Measurements from ENCODE around the gene TXK. TPM values are rescaled to one million over a fixed set of nuclear protein-coding genes. Genes with fewer than 3 reads are reported as not detected.

The TXK gene
- total and polyA plus RNA-seq, 2 donors from 2014 or later = 0.26 to 7.9 TPM

DNA sequence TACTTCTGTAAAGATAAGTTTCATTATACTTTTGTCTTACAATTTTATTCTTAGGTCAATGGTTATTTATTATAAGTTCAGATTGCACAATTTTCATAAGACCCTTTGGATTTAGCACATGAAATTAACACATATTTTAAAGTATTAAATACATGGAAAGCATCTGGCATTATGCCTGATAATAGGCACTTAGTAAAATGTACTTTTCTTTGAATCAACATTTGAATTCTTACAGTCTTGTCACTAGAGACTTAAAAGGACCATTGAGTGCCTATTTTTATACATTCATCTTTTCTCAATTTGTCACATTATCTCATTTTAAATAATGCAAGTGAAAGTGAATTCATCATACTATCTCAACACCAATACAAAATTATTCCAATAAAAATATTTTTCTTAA is 94.5 kb downstream of the TXK start:
- no peak overlapping the region for H3K9ac ChIP-seq (ENCODE audit: low read length in 3 of 3)
- FAIRE-seq (no peak), DNase-seq (no peak)
- TF ChIP-seq, protein P1, sequence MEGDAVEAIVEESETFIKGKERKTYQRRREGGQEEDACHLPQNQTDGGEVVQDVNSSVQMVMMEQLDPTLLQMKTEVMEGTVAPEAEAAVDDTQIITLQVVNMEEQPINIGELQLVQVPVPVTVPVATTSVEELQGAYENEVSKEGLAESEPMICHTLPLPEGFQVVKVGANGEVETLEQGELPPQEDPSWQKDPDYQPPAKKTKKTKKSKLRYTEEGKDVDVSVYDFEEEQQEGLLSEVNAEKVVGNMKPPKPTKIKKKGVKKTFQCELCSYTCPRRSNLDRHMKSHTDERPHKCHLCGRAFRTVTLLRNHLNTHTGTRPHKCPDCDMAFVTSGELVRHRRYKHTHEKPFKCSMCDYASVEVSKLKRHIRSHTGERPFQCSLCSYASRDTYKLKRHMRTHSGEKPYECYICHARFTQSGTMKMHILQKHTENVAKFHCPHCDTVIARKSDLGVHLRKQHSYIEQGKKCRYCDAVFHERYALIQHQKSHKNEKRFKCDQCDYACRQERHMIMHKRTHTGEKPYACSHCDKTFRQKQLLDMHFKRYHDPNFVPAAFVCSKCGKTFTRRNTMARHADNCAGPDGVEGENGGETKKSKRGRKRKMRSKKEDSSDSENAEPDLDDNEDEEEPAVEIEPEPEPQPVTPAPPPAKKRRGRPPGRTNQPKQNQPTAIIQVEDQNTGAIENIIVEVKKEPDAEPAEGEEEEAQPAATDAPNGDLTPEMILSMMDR (IDR thresholded peaks at IDR 0.05; ENCODE audit: borderline replicate concordance, extremely low read depth, insufficient read depth) = no peak
- intact Hi-C loops (cut with DNase I) = no loop called here
- no peak overlapping the region for H3K4me3 ChIP-seq (ENCODE audit: low read length in 3 of 3)
- H3K27ac ChIP-seq (ENCODE audit: low read depth in 2 of 2, low read length in 2 of 2) = no peak overlapping the region
- no peaks in the 10 kb centered on the region for H3K27me3 ChIP-seq (ENCODE audit: control insufficient read depth, insufficient read depth, low read length)
- H3K4me1 ChIP-seq (ENCODE audit: control insufficient read depth in 2 of 3, insufficient read depth in 2 of 3, low read depth in 1 of 3, low read length in 3 of 3) = peaks cover 0 to 8% (median 0%) of the 10 kb centered on the region in 3 donors
- no peaks in the 10 kb centered on the region for H3K36me3 ChIP-seq (ENCODE audit: control insufficient read depth in 2 of 3, insufficient read depth in 3 of 3, low read length in 3 of 3)
- no peaks in the 10 kb centered on the region for H3K9me3 ChIP-seq (ENCODE audit: control insufficient read depth in 2 of 3, insufficient read depth in 1 of 3, low read length in 3 of 3)

DNA sequence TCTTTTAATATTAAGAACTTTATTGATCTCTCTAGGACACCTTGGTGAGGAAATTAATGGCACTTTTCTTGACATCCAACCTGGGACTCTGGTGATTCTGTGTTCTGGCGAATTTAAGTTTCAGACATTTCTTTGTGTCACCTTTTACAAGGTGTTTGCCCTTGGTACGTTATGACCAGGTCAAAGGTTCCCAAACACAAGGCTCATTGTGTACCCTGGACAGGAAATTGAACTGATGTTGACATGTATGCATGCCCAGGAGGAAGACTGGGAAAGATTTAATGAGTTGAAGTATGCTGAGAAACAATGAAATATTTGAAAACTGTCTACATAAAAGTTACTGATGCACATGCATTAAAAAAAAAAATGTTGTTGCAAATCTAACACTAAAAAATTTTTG is 95.4 kb downstream of the TXK start:
- intact Hi-C loops (cut with DNase I) = no loop called here
- no peak for DNase-seq
- no peaks in the 10 kb centered on the region for H3K36me3 ChIP-seq (ENCODE audit: control insufficient read depth in 2 of 3, insufficient read depth in 3 of 3, low read length in 3 of 3)
- peaks cover 0 to 8% (median 0%) of the 10 kb centered on the region in 3 donors for H3K4me1 ChIP-seq (ENCODE audit: control insufficient read depth in 2 of 3, insufficient read depth in 2 of 3, low read depth in 1 of 3, low read length in 3 of 3)
- H3K27me3 ChIP-seq (ENCODE audit: control insufficient read depth, insufficient read depth, low read length) = no peaks in the 10 kb centered on the region
- TF ChIP-seq, protein P1 (IDR thresholded peaks at IDR 0.05; ENCODE audit: borderline replicate concordance, extremely low read depth, insufficient read depth) = no peak
- H3K4me3 ChIP-seq (ENCODE audit: low read length in 3 of 3) = no peak overlapping the region
- H3K9me3 ChIP-seq (ENCODE audit: control insufficient read depth in 2 of 3, insufficient read depth in 1 of 3, low read length in 3 of 3) = no peaks in the 10 kb centered on the region
- no peak overlapping the region for H3K9ac ChIP-seq (ENCODE audit: low read length in 3 of 3)
- no peak overlapping the region for H3K27ac ChIP-seq (ENCODE audit: low read depth in 2 of 2, low read length in 2 of 2)
- no peak for FAIRE-seq

- intact Hi-C loops (cut with DNase I) = no loop called here
- H3K27ac ChIP-seq (ENCODE audit: low read depth in 2 of 2, low read length in 2 of 2) = no peak overlapping the region
These were observed 97.0 kb downstream of the TXK start for GRCh38 chr4:48037117-48037462.

More at GRCh38 chr4:48037117-48037462, 97.0 kb downstream of the TXK start:
- no peak overlapping the region for H3K9ac ChIP-seq (ENCODE audit: low read length in 3 of 3)
- H3K36me3 ChIP-seq (ENCODE audit: control insufficient read depth in 2 of 3, insufficient read depth in 3 of 3, low read length in 3 of 3) = no peaks in the 10 kb centered on the region
- DNase-seq (no peak), FAIRE-seq (no peak)
- H3K9me3 ChIP-seq (ENCODE audit: control insufficient read depth in 2 of 3, insufficient read depth in 1 of 3, low read length in 3 of 3) = no peaks in the 10 kb centered on the region
- no peaks in the 10 kb centered on the region for H3K4me1 ChIP-seq (ENCODE audit: control insufficient read depth in 2 of 3, insufficient read depth in 2 of 3, low read depth in 1 of 3, low read length in 3 of 3)
- no peaks in the 10 kb centered on the region for H3K27me3 ChIP-seq (ENCODE audit: control insufficient read depth, insufficient read depth, low read length)
- TF ChIP-seq, protein P1 (IDR thresholded peaks at IDR 0.05; ENCODE audit: borderline replicate concordance, extremely low read depth, insufficient read depth) = no peak
- no peak overlapping the region for H3K4me3 ChIP-seq (ENCODE audit: low read length in 3 of 3)

All from kidney (tissue), 14 donors.